ENCODE measurements around the gene LDB3. TPM values are rescaled to one million over a fixed set of nuclear protein-coding genes. Genes with fewer than 3 reads are reported as not detected.

Gene LDB3
- total RNA-seq, 1 donor from 2014 or later: 4.7 TPM

DNA sequence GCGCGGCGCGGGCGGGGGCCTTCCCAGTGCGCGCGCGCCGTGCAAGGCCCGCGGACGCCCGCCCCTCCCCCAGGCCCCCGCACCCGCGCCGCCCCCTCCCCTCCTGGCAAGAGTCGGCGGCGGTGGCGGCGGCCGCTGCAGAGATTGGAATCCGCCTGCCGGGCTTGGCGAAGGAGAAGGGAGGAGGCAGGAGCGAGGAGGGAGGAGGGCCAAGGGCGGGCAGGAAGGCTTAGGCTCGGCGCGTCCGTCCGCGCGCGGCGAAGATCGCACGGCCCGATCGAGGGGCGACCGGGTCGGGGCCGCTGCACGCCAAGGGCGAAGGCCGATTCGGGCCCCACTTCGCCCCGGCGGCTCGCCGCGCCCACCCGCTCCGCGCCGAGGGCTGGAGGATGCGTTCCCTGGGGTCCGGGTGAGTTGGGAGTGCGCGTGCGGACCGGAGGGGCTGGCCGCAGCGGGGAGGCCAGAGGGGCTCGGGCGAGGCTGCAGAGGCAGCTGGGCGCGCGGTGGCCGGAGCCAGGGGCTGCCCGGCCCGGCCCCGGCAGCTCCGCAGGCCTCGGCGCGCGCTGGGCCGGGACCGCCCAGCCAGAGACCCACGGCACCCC is 88.3 kb downstream of the LDB3 start, which contains the start of gene BMPR1A:
BMPR1A (plus strand) TSS at position 109 of the 602 bp plus-strand sequence. CDS start 119,400 bp downstream, outside the sequence.
- no peaks in the 10 kb centered on the region for H3K27me3 ChIP-seq
- no peak for DNase-seq (ENCODE audit: extremely low spot score in 2 of 2)
- H3K9me3 ChIP-seq: no peaks in the 10 kb centered on the region
- H3K36me3 ChIP-seq: no peaks in the 10 kb centered on the region
- peak within 1 kb of the TSS; percentile 76 to 83 for H3K4me3 ChIP-seq
- intact Hi-C loops (cut with DNase I): loop anchor here (5.0 kb wide), 1 partner anchor 44 kb away; no protein-coding TSS in a partner anchor
- peaks cover 24% of the 10 kb centered on the region for H3K4me1 ChIP-seq
- peak within 1 kb of the TSS; percentile 94 for H3K27ac ChIP-seq
- TF ChIP-seq, protein P1, sequence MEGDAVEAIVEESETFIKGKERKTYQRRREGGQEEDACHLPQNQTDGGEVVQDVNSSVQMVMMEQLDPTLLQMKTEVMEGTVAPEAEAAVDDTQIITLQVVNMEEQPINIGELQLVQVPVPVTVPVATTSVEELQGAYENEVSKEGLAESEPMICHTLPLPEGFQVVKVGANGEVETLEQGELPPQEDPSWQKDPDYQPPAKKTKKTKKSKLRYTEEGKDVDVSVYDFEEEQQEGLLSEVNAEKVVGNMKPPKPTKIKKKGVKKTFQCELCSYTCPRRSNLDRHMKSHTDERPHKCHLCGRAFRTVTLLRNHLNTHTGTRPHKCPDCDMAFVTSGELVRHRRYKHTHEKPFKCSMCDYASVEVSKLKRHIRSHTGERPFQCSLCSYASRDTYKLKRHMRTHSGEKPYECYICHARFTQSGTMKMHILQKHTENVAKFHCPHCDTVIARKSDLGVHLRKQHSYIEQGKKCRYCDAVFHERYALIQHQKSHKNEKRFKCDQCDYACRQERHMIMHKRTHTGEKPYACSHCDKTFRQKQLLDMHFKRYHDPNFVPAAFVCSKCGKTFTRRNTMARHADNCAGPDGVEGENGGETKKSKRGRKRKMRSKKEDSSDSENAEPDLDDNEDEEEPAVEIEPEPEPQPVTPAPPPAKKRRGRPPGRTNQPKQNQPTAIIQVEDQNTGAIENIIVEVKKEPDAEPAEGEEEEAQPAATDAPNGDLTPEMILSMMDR (IDR thresholded peaks at IDR 0.05): no peak
- TF ChIP-seq POLR2A (IDR thresholded peaks at IDR 0.05): peak in 1 of 2 donors; percentile 34
- TF ChIP-seq POLR2AphosphoS5 (IDR thresholded peaks at IDR 0.05; ENCODE audit: insufficient read depth in 1 of 2, low read depth in 1 of 2): no peak

DNA sequence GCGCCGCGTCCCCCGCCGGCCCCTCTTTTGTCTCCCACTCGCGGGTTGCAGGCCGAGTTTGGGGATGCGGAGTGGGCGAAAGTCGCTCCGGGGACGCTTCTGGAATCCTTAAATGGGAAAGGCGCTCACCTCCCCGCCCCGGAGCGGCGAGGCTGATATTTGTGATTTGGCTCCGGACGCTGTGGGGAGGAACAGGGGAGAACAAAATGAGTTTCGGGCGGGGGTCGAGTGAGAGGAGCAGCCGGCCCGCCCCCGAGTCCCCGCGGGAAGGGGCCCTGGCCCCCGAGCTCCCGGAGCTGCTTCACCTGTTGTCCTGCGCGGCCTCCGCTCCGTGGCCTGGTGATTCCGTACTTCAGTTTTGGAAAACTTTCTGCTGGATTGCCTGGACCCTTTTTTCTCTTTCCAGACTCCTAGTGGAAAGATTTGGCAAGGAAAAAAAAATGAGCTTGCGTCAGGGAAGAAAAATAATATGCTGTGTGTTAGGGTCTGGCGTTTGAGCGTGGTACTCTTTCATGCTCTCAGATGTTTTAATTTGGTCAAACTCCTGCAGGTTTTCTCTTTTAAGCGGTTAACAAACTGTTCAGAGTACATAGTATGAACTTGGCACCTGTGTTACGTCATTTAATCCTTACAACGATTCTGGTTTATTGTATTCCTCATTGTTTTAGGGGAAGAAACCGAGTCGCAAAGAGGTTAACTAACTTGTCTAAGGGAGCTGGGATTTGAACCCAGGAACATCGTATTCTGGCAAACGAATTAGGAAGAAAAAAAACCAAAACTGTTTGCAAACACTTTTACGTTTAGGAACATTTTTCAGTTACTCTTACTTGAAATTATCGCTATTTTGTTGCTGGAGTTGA is 89.0 kb downstream of the LDB3 start:
- TF ChIP-seq, protein P1 (IDR thresholded peaks at IDR 0.05): peak in 1 of 3 experiments; percentile 22
- TF ChIP-seq POLR2AphosphoS5 (IDR thresholded peaks at IDR 0.05; ENCODE audit: insufficient read depth in 1 of 2, low read depth in 1 of 2) (peak in 1 of 2 donors; percentile 54), POLR2A (IDR thresholded peaks at IDR 0.05) (peak in 1 of 2 donors; percentile 8)
- H3K4me1 ChIP-seq: peaks cover 32% of the 10 kb centered on the region

GRCh38 chr10:86758189-86759072 is 90.1 kb downstream of the LDB3 start:
- H3K9me3 ChIP-seq: no peaks in the 10 kb centered on the region
- peak overlapping the region; percentile 76 to 83 for H3K4me3 ChIP-seq
- no peak for TF ChIP-seq POLR2A (IDR thresholded peaks at IDR 0.05)
- no peak for TF ChIP-seq POLR2AphosphoS5 (IDR thresholded peaks at IDR 0.05; ENCODE audit: insufficient read depth in 1 of 2, low read depth in 1 of 2)
- TF ChIP-seq, protein P1 (IDR thresholded peaks at IDR 0.05): no peak
- DNase-seq (ENCODE audit: extremely low spot score in 2 of 2): no peak
- H3K36me3 ChIP-seq: no peaks in the 10 kb centered on the region
- H3K27ac ChIP-seq: peak overlapping the region; percentile 94
- no peaks in the 10 kb centered on the region for H3K27me3 ChIP-seq
- intact Hi-C loops (cut with DNase I): loop anchor here (5.0 kb wide), 1 partner anchor 46 kb away; no protein-coding TSS in a partner anchor
- H3K4me1 ChIP-seq: peaks cover 36% of the 10 kb centered on the region

More for the DNA sequence above, 89.0 kb downstream of the LDB3 start:
- Histone ChIP-seq H3K27ac (peak overlapping the region; percentile 94), H3K4me3 (peak overlapping the region; percentile 76 to 83), H3K36me3 (no peaks in the 10 kb centered on the region), H3K9me3 (no peaks in the 10 kb centered on the region), H3K27me3 (no peaks in the 10 kb centered on the region)
- DNase-seq (ENCODE audit: extremely low spot score in 2 of 2): no peak
- intact Hi-C loops (cut with DNase I): loop anchor here (5.0 kb wide), 1 partner anchor 45 kb away; no protein-coding TSS in a partner anchor

GRCh38 chr10:86759073-86759672 is 90.9 kb downstream of the LDB3 start:
- H3K9me3 ChIP-seq: no peaks in the 10 kb centered on the region
- no peak for TF ChIP-seq POLR2AphosphoS5 (IDR thresholded peaks at IDR 0.05; ENCODE audit: insufficient read depth in 1 of 2, low read depth in 1 of 2)
- TF ChIP-seq POLR2A (IDR thresholded peaks at IDR 0.05): no peak
- TF ChIP-seq, protein P1 (IDR thresholded peaks at IDR 0.05): no peak
- H3K4me3 ChIP-seq: peak overlapping the region; percentile 76 to 83
- intact Hi-C loops (cut with DNase I): loop anchor here (5.0 kb wide), 1 partner anchor 47 kb away; no protein-coding TSS in a partner anchor
- DNase-seq (ENCODE audit: extremely low spot score in 2 of 2): no peak
- no peaks in the 10 kb centered on the region for H3K36me3 ChIP-seq
- H3K27ac ChIP-seq: peak overlapping the region; percentile 25
- no peaks in the 10 kb centered on the region for H3K27me3 ChIP-seq
- H3K4me1 ChIP-seq: peaks cover 36% of the 10 kb centered on the region
